H54 (cell line): ENCODE results near the gene UBR1.
"Not testable (repeated sequence)": the region's sequence is repeated elsewhere in the genome, so short reads cannot be mapped to it uniquely, and the experiment has no call there.

Experiments
- DNase-seq: peaks from one replicate; pipeline ENCODE4 v3.0.0; 2011; ENCODE audit warnings: low spot score, mixed read lengths; ENCODE audit not compliant: insufficient read length
- FAIRE-seq: peaks from 3 replicates; lab custom pipeline; 2011; peaks lifted over from hg19 to GRCh38; lab: Jason Lieb, UNC
- POLR2A ChIP-seq: IDR thresholded peaks from 2 replicates; pipeline ENCODE4 v1.6.1; 2011; ENCODE audit warnings: low read depth, mild to moderate bottlenecking, low read length

UBR1 gene

GRCh38 chr15:42911058-42911592 is 194.7 kb downstream of the UBR1 start:
- peak; percentile 84 for FAIRE-seq
- TF ChIP-seq POLR2A = no peak
- no peak for DNase-seq

GRCh38 chr15:42908538-42908937 is 197.3 kb downstream of the UBR1 start:
- FAIRE-seq (no peak), DNase-seq (no peak)
- no peak for TF ChIP-seq POLR2A

DNA sequence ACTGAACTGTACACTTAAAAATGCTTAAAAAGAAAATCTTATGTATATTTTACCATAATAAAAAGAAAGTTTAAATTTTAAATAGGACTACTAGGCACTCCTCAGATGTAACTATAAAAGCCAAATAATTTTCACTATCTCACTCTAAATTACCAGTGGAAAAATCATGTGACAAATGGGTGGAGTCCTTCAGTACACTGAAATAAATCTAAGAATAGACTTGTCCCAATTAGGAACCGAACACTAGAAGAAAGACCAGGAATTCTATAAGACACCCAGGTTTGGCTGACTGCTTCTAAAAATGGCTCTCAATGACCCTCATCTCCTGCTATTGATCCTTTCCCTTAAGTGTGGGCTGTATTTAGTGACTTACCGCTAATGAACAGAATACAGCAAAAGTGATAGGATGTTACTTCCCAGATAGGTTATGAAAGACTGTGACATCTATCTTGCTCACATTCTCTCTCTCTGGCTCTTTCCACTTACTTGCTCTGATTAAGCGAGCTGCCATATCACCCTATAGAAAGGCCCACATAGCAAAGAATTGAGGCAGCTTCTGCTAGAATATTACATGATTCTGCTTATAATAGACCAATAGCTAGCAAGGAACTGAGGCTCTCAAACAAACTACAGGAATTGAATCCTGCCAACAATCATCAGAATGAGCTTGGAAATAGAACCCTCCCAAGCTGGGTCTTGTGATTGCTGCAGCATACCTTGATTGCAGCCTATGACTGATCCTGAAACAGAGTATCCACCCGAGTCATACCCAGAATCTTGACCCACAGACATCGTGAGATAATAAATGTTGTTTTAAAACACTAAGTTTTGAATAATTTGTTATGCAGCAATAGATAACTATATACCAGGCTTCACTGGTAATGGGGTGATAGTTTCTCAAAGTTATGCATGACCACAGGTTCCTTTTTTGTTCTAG is 202.2 kb downstream of the UBR1 start:
- DNase-seq (no peak), FAIRE-seq (peak; percentile 84)
- TF ChIP-seq POLR2A = no peak

DNA sequence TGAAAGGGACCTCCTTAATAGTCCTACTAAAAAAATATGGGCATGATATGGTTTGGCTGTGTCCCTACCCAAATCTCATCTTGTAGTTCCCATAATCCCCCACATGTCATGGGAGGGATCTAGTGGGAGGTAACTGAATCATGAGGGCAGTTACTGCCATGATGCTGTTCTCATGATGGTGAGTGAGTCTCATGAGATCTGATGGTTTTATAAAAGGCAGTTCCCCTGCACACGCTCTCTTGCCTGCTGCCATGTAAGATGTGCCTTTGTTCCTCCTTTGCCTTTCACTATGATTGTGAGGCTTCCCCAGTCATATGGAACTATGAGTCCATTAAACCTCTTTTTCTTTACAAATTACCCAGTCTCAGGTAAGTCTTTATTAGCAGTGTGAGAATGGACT is 211.9 kb downstream of the UBR1 start:
- not testable (repeated sequence) for DNase-seq, FAIRE-seq
